CD4-positive, alpha-beta T cell treated with Interleukin-17A for 1 hour (primary cell): Measurements from ENCODE around the gene DCP1B.

Experiments
- DNase-seq: peaks from one replicate; pipeline ENCODE4 v3.0.0-alpha.2; 2020

The DCP1B gene

DNA sequence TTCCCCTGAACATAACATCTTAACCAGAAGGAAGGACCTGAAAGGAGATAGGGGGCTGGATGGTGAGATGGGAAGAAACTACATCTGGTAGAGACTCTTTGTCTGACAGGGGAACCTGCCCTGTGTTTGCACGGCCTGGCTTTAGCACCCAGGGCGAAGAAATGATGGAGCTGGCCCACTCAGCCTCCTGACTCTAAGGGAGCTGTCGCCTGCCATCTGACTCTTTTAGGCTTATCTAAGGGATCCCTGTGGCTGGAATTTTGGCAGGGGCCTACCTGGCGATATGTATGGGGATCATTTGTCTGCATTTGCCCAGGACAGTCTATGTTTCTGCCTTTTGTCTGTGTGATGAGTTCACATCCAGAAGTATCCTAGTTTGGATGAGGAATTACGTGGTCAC lies 70.2 kb downstream of the DCP1B start:
- DNase-seq = no peak

GRCh38 chr12:1933342-1934051 lies 70.8 kb downstream of the DCP1B start:
- DNase-seq = no peak

DNA sequence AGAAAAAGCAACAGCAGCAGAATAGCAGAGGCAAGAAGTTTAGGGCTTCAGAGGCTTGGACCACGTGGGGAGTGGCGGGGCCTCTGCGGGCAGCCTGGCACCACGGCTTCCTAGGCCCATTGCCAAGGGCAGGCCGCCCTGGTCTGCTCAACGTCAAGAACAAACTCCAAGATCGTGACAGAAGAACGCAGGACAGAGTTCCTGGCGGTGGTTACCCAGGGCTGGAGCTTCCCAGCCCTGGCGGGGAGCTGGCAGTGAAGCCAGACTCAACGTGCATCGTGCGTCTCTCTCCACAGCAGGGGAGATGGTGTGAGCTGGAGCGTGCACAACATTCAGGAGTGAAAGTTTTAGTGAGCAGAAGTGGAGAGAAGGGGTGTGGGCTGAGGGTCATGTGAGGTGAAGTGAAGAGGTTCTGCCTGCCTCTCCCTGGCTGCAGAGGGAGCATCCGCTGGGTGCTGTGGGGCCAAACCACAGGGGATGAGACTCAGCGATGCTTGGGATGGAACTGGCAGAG lies 71.9 kb downstream of the DCP1B start:
- no peak for DNase-seq

DNA sequence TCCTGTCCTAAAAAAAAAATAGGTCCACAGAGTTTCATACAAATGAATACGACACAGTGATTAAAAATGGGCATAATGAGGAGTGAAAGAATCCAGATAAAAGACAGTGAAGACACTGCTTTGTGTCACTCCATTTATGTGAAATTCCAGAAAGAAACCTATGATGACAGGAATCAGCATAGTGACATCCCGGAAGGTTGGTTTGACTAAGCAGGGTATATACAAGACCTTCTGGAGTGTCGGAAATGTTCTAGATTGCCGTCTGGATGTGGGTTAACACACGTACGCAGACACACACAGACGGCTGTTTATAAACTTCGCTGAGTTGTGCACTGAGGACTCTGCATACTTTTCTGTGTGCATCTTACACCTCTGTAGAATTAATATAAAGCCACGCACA lies 72.6 kb downstream of the DCP1B start:
- DNase-seq = no peak

GRCh38 chr12:1930803-1931597 lies 73.3 kb downstream of the DCP1B start:
- DNase-seq = no peak

DNA sequence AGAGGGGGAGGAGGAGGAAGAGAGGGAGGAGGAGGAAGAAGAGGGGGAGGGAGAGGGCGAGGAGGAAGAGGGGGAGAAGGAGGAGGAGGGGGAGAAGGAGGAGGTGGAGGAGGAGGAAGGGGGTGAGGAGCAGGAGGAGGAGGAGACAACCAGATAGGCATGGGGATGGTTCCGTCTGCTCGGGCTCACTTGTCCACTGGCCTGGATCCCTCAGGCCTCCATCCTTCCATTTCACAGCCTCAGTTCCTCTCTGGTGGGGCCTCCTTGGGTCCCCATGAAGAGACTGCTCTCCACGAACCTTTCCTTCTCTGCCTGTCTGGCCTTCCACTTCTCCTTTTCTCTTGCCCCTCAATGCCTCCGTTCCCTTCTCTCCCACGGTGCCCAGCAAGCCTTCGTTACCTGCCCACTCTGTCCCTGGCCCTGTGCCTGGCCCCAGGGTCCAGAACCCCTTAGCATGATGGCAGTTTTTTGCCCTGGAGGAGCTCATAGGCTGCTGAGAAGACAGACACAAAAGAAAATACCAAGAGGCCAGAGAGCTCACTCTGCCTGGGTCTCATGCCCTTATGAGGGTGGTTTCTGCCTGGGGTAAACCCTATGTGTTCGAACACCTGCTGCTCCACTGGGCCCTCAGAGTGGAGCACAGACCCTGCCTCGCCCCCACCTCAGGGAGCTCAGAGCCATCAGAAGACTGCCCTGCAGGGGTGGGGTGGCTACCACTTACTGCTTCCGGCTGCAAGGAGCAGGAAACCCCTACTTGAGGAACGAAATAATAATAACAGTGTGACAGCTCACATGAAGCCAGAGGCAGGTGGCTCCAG lies 74.1 kb downstream of the DCP1B start:
- no peak for DNase-seq

DNA sequence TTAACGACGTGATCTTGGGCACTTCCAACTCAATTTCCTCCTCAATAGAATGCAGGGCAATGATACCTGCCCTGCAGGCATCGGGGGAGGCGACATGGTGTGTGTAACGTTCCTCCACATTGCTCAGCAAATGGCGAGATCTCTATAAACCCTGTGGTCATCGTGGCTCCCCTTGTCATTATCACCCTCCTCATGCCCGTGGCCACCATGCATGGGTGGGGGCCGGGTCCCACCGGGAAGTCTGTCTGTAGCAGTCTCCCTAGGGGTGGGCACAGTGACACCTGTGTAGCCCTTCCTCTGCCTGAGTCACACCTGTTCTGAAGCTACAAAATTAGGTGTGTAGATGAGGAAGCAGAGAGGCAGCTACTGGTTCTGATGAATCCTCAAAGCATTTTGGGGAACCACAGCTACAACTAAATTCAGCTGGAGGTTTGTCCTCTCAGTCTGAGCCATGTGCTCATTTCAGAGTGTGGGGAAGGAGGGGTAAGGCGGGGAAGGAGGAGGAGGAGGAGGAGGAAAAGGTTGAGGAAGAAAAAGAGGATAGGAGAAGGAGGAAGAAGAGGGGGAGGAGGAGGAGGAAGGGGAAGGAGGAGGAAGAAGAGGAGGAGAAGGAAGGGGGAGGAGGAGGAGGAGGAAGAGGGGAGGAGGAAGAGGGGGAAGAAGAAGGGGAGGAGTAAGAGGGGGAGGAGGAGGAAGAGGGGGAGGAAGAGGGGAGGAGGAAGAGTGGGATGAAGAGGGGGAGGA lies 74.8 kb downstream of the DCP1B start:
- DNase-seq = no peak

- DNase-seq = no peak
Measured at GRCh38 chr12:1928439-1929121, 75.7 kb downstream of the DCP1B start.

DNA sequence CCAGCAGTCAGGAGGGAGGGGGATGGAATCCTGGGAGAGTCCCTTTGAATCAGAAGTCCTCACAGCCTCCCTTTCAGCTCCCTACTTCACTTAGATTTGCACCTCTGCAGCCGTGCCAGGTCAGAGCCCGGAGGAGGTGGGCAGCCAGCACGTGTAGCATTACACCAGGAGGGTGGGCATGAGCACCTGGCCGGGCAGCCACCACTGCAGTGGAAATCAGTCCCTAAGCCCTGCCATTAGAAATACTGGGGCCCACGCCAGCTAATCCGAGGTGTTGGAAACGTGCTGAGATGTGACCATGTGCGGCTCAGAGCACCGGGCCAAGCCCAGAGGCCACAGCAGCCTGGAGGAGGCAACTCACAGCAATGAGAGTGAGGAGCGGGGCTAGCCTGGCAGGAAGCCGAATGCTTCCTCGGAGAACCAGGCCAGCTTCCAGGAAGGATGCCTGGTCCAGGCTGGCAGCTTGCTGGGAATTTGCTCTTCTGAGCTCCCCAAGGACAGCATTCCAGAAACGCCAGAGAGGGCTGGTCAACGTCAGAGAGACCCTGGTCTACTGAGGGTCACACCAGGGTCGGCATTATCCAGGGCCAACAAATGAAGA lies 76.4 kb downstream of the DCP1B start:
- DNase-seq = no peak

DNA sequence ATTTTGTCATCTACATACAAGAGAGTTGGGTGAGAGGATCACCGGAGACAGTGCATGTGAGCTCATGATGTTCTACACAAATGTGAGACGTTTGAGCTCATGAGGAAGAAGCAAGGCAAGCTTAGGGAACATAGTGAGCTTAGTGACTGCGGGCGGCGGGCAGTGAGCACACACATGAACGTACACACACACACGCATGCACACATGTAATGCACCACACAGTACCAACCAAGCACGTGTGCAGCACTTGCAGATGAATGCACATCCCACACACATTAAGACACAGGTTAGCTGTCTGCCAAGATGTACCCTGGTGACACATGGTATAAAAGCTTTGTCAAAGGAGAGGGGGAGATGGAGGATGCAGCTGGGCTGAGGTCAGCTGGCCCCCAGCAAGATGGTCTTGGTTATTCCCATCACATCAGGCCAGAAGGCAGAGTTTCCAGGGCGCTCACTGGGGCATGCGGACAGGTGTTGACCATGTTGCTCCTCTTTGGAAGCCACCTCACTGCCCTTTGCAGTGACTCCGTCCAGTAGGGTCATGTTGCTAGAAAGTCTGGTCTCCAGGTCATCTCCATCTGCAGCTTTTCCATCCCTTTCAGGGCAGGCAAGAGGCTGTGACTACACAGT lies 77.1 kb downstream of the DCP1B start:
- no peak for DNase-seq

DNA sequence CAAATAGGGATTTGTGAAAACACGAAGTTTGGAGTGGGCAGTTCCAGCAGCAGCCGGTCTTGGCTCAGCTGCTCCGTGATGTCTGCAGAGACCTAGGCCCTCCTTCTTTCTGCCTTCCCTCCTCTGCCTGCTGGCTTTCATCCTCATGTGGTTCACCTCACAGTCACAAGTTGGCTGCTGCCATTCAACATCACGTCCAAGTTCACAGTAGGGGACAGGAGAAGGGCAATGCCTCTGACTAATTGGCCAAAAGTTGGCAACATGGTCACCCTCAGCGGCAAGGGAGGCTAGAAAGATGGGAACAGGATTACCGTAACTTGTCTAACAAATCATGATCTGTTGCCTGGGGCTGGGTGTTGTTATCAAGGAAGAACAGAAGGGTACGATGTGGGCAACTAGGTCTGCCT lies 78.0 kb downstream of the DCP1B start:
- DNase-seq = no peak

GRCh38 chr12:1925684-1926006 lies 78.6 kb downstream of the DCP1B start:
- no peak for DNase-seq

- DNase-seq = no peak
Measured at GRCh38 chr12:1924996-1925683, 79.1 kb downstream of the DCP1B start.

DNA sequence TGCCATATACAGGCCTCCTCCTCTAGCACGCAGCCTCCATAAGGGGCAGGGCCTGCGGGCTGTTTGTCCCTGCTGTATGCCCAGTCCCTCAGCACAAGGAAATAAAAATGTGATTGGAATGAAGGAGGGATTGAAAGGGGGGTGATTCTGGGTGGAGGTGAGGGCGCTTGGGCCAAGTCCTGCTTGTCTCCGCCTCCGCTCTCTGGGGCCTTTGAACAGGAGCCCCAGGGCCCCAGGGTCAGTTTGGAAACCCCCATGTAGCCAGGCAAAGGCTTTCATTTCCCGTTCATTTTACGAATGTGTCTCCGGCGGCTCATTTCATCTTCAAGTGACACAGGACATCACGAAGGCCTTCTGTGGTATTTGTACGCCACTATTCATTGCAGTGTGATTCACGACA lies 81.3 kb downstream of the DCP1B start:
- DNase-seq = no peak

- DNase-seq = no peak
Measured at GRCh38 chr12:1922075-1922709, 82.1 kb downstream of the DCP1B start.

- DNase-seq = peak; percentile 4
Measured at GRCh38 chr12:1920971-1921370, 83.3 kb downstream of the DCP1B start.

GRCh38 chr12:1920436-1920835 lies 83.8 kb downstream of the DCP1B start:
- DNase-seq = no peak

DNA sequence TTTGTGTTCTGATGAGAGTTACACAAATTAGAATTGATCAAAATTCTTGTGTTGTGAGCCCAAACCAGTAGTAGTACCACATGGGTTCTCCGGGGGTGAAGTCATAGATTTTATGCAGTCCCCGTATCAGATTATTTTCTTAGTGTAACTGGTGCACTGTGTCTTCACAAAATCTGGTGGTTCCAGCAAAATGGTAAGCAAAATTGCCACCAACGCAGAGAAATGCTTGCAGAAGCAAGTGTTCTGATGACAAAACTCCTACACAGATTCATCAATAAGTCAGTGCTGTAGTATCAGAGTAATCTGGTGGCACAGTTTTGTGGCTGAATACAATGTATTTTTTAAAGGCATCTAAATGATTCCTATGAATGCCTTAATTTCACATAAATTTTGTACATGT lies 84.5 kb downstream of the DCP1B start:
- DNase-seq = no peak

- DNase-seq = no peak
Measured at GRCh38 chr12:1919284-1919683, 85.0 kb downstream of the DCP1B start.

GRCh38 chr12:1918884-1919236 lies 85.4 kb downstream of the DCP1B start:
- no peak for DNase-seq
